GM23338 (cell line): ENCODE measurements around the gene VANGL1. TPM values are rescaled to one million over a fixed set of nuclear protein-coding genes. Genes with fewer than 3 reads are reported as not detected.

ENCODE experiments used
- ATAC-seq: fragments of 200-7000 bp; cut with Tn5 transposase; 3 replicates; pipeline ENCODE4 v1.9.1; 2020
- DNase-seq: peaks from one replicate; pipeline ENCODE4 v3.0.0-alpha.2; 2015; ENCODE audit warnings: low spot score
- H2AFZ ChIP-seq: fragments of 200-600 bp; sonication (generic); 2 replicates; pipeline ENCODE4 v1.8.0; 2016; ENCODE audit warnings: antibody characterized with exemption, mild to moderate bottlenecking, moderate library complexity
- H3F3A ChIP-seq: fragments of 200-600 bp; sonication (generic); replicated peaks from 2 replicates; pipeline ENCODE4 v1.8.0; 2017; ENCODE audit warnings: antibody characterized with exemption, mixed run types, low read depth
- H3K27ac ChIP-seq: fragments of 200-600 bp; sonication (generic); 2 replicates; pipeline ENCODE4 v1.6.1; 2016; ENCODE audit warnings: low read depth
- H3K27me3 ChIP-seq: fragments of 200-600 bp; sonication (generic); 2 replicates; pipeline ENCODE4 v1.8.0; 2016; ENCODE audit warnings: mild to moderate bottlenecking, mixed run types, moderate library complexity; ENCODE audit not compliant: insufficient read depth
- H3K36me3 ChIP-seq: fragments of 200-600 bp; sonication (generic); 2 replicates; pipeline ENCODE4 v1.8.0; 2016; ENCODE audit warnings: mild to moderate bottlenecking; ENCODE audit not compliant: insufficient read depth
- H3K4me1 ChIP-seq: fragments of 200-600 bp; sonication (generic); 2 replicates; pipeline ENCODE4 v1.8.0; 2016; ENCODE audit warnings: mild to moderate bottlenecking, moderate library complexity; ENCODE audit not compliant: insufficient read depth
- H3K4me2 ChIP-seq: fragments of 200-600 bp; sonication (generic); 2 replicates; pipeline ENCODE4 v1.7.1; 2017; ENCODE audit warnings: mixed run types
- H3K4me3 ChIP-seq: fragments of 200-600 bp; sonication (generic); 2 replicates; pipeline ENCODE4 v1.6.1; 2016; ENCODE audit warnings: mixed run types
- H3K79me2 ChIP-seq: fragments of 200-600 bp; sonication (generic); replicated peaks from 2 replicates; pipeline ENCODE4 v1.8.0; 2017; ENCODE audit warnings: mild to moderate bottlenecking; ENCODE audit not compliant: insufficient read depth
- H3K9me2 ChIP-seq: fragments of 200-600 bp; sonication (generic); 2 replicates; pipeline ENCODE4 v1.8.0; 2017; ENCODE audit not compliant: insufficient read depth
- H4K20me1 ChIP-seq: fragments of 200-600 bp; sonication (generic); replicated peaks from 2 replicates; pipeline ENCODE4 v1.8.0; 2017; ENCODE audit warnings: mild to moderate bottlenecking; ENCODE audit not compliant: insufficient read depth
- H3K27ac Mint-ChIP-seq: 2 replicates; pipeline ENCODE4 v1.8.0; 2020; ENCODE audit warnings: inconsistent platforms, mild to moderate bottlenecking, moderate library complexity, mixed read lengths
- H3K27me3 Mint-ChIP-seq: 3 replicates; pipeline ENCODE4 v1.8.0; 2022; ENCODE audit warnings: low read depth, mild to moderate bottlenecking, moderate library complexity, mixed read lengths, inconsistent platforms; ENCODE audit not compliant: insufficient read depth, poor library complexity
- H3K36me3 Mint-ChIP-seq: 3 replicates; pipeline ENCODE4 v1.8.0; 2021; ENCODE audit warnings: low read depth, mild to moderate bottlenecking, inconsistent platforms, moderate library complexity, mixed read lengths
- H3K4me1 Mint-ChIP-seq: 3 replicates; pipeline ENCODE4 v1.8.0; 2020; ENCODE audit warnings: mild to moderate bottlenecking, inconsistent platforms, mixed read lengths
- H3K4me3 Mint-ChIP-seq: 3 replicates; pipeline ENCODE4 v1.8.0; 2021; ENCODE audit warnings: moderate library complexity, mild to moderate bottlenecking, inconsistent platforms, mixed read lengths
- H3K9me3 Mint-ChIP-seq: 3 replicates; pipeline ENCODE4 v1.8.0; 2020; ENCODE audit warnings: moderate library complexity, mild to moderate bottlenecking, inconsistent platforms, mixed read lengths
- CREB1 ChIP-seq: fragments of 250-450 bp; sonication (Bioruptor Pico); IDR thresholded peaks from 2 replicates; pipeline ENCODE4 v1.5.0; 2020; ENCODE audit warnings: low read depth, mild to moderate bottlenecking, moderate library complexity
- EZH2 ChIP-seq: fragments of 200-600 bp; sonication (generic); IDR thresholded peaks from one replicate; pipeline ENCODE4 v1.8.0; 2017; ENCODE audit warnings: antibody characterized with exemption, mild to moderate bottlenecking, low read depth; ENCODE audit not compliant: unreplicated experiment
- EZH2phosphoT487 ChIP-seq: fragments of 200-600 bp; sonication (generic); IDR thresholded peaks from one replicate; pipeline ENCODE4 v1.8.1; 2018; ENCODE audit warnings: antibody characterized with exemption; ENCODE audit not compliant: unreplicated experiment
- JUNB ChIP-seq: IDR thresholded peaks from one replicate; pipeline ENCODE4 v1.6.1; 2016; ENCODE audit warnings: antibody characterized with exemption; ENCODE audit not compliant: unreplicated experiment
- NANOG ChIP-seq: IDR thresholded peaks from 2 replicates; pipeline ENCODE4 v1.6.1; 2016; ENCODE audit warnings: antibody characterized with exemption, borderline replicate concordance
- POLR2AphosphoS5 ChIP-seq: IDR thresholded peaks from 2 replicates; pipeline ENCODE4 v1.6.1; 2016; ENCODE audit warnings: antibody characterized with exemption, low read depth
- STAT1 ChIP-seq: IDR thresholded peaks from one replicate; pipeline ENCODE4 v1.6.1; 2016; ENCODE audit warnings: antibody characterized with exemption; ENCODE audit not compliant: unreplicated experiment
- ZNF114 ChIP-seq: fragments of 250-450 bp; sonication (Bioruptor Pico); IDR thresholded peaks from 2 replicates; pipeline ENCODE4 v1.5.0; 2020; ENCODE audit warnings: mild to moderate bottlenecking, moderate library complexity
- ZNF331 ChIP-seq: fragments of 250-450 bp; sonication (Bioruptor Pico); IDR thresholded peaks from 2 replicates; pipeline ENCODE4 v1.5.0; 2020; ENCODE audit warnings: low read depth, mild to moderate bottlenecking, moderate library complexity
- polyA plus RNA-seq: library from polyadenylated mRNA; unstranded; fragments of >200 nt; fragmentation: Nextera tagmentation; extraction: Ambion mirVana; gene quantifications from 2 replicates; pipeline ENCODE4 v1.2.1, GENCODE V29; 2016
- total RNA-seq: library from RNA; depleted of rRNA; stranded (reverse); fragments of >200 nt; shearing (Covaris generic); gene quantifications from 2 replicates; pipeline ENCODE4 v1.2.3, GENCODE V29; 2014
- TF ChIP-seq, protein P1 (sequence below): fragments of 250-450 bp; sonication (Bioruptor Pico); IDR thresholded peaks from 2 replicates; pipeline ENCODE4 v1.5.0; 2020; ENCODE audit warnings: mild to moderate bottlenecking, moderate library complexity
- TF ChIP-seq, protein P2 (sequence below), 2 experiments: fragments of 200-600 bp in 1 of 2; sonication (generic) in 1 of 2; conservative IDR thresholded peaks; 2 replicates each; pipeline versions ENCODE4 v1.5.1 to v1.6.1; 2016 to 2017; ENCODE audit warnings: antibody characterized with exemption in 2 of 2, low read depth in 2 of 2, mild to moderate bottlenecking in 2 of 2, moderate library complexity in 1 of 2
- TF ChIP-seq, protein P3 (sequence below): IDR thresholded peaks from one replicate; pipeline ENCODE4 v1.6.1; 2018; ENCODE audit warnings: antibody characterized with exemption; ENCODE audit not compliant: unreplicated experiment
- TF ChIP-seq, protein P4 (sequence below): IDR thresholded peaks from 2 replicates; pipeline ENCODE4 v1.6.1; 2016; ENCODE audit warnings: antibody characterized with exemption

VANGL1 gene
- total and polyA plus RNA-seq, 2 experiments from 2014 or later: 4.4 to 14.4 TPM

DNA sequence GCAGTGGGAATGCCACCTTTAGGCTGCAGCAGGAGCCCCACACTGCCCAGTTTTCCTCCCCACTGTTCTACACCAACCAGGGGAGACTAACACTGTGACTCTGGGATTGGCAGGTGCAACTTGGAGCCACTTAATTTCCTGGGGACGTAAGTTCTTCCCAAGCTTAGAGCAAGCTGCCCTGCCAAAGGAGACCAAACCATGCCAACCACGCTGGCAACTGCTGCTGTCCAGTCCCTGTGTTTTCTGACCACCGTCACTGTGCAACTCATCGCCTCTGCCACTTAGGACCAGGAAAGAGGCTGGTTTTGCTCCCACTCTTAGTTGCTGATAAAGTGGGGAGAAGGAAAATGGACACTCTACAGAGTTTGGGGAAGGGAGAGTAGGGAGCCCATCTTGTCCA lies 50.5 kb downstream of the VANGL1 start:
- Mint-ChIP-seq H3K27me3 (peaks cover 3% of the 10 kb centered on the region), H3K27ac (no peak overlapping the region), H3K4me3 (no peak overlapping the region), H3K9me3 (no peaks in the 10 kb centered on the region), H3K36me3 (peaks cover 13% of the 10 kb centered on the region), H3K4me1 (peaks cover 9% of the 10 kb centered on the region)
- Histone ChIP-seq H3K4me3 (no peak overlapping the region), H3F3A (no peaks in the 10 kb centered on the region), H3K4me1 (no peaks in the 10 kb centered on the region), H4K20me1 (no peaks in the 10 kb centered on the region), H3K4me2 (no peak overlapping the region), H3K9me2 (no peaks in the 10 kb centered on the region), H3K36me3 (peaks cover 3% of the 10 kb centered on the region; the same call in 1 of the 2 replicates), H3K79me2 (no peaks in the 10 kb centered on the region), H3K27ac (no peak overlapping the region), H3K27me3 (no peaks in the 10 kb centered on the region), H2AFZ (no peak overlapping the region)
- TF ChIP-seq, protein P1, sequence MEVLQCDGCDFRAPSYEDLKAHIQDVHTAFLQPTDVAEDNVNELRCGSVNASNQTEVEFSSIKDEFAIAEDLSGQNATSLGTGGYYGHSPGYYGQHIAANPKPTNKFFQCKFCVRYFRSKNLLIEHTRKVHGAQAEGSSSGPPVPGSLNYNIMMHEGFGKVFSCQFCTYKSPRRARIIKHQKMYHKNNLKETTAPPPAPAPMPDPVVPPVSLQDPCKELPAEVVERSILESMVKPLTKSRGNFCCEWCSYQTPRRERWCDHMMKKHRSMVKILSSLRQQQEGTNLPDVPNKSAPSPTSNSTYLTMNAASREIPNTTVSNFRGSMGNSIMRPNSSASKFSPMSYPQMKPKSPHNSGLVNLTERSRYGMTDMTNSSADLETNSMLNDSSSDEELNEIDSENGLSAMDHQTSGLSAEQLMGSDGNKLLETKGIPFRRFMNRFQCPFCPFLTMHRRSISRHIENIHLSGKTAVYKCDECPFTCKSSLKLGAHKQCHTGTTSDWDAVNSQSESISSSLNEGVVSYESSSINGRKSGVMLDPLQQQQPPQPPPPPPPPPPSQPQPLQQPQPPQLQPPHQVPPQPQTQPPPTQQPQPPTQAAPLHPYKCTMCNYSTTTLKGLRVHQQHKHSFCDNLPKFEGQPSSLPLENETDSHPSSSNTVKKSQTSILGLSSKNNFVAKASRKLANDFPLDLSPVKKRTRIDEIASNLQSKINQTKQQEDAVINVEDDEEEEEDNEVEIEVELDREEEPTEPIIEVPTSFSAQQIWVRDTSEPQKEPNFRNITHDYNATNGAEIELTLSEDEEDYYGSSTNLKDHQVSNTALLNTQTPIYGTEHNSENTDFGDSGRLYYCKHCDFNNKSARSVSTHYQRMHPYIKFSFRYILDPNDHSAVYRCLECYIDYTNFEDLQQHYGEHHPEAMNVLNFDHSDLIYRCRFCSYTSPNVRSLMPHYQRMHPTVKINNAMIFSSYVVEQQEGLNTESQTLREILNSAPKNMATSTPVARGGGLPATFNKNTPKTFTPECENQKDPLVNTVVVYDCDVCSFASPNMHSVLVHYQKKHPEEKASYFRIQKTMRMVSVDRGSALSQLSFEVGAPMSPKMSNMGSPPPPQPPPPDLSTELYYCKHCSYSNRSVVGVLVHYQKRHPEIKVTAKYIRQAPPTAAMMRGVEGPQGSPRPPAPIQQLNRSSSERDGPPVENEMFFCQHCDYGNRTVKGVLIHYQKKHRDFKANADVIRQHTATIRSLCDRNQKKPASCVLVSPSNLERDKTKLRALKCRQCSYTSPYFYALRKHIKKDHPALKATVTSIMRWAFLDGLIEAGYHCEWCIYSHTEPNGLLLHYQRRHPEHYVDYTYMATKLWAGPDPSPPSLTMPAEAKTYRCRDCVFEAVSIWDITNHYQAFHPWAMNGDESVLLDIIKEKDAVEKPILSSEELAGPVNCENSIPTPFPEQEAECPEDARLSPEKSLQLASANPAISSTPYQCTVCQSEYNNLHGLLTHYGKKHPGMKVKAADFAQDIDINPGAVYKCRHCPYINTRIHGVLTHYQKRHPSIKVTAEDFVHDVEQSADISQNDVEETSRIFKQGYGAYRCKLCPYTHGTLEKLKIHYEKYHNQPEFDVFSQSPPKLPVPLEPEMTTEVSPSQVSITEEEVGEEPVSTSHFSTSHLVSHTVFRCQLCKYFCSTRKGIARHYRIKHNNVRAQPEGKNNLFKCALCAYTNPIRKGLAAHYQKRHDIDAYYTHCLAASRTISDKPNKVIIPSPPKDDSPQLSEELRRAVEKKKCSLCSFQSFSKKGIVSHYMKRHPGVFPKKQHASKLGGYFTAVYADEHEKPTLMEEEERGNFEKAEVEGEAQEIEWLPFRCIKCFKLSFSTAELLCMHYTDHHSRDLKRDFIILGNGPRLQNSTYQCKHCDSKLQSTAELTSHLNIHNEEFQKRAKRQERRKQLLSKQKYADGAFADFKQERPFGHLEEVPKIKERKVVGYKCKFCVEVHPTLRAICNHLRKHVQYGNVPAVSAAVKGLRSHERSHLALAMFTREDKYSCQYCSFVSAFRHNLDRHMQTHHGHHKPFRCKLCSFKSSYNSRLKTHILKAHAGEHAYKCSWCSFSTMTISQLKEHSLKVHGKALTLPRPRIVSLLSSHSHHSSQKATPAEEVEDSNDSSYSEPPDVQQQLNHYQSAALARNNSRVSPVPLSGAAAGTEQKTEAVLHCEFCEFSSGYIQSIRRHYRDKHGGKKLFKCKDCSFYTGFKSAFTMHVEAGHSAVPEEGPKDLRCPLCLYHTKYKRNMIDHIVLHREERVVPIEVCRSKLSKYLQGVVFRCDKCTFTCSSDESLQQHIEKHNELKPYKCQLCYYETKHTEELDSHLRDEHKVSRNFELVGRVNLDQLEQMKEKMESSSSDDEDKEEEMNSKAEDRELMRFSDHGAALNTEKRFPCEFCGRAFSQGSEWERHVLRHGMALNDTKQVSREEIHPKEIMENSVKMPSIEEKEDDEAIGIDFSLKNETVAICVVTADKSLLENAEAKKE (CRISPR knock-in tag): no peak
- TF ChIP-seq, protein P2, sequence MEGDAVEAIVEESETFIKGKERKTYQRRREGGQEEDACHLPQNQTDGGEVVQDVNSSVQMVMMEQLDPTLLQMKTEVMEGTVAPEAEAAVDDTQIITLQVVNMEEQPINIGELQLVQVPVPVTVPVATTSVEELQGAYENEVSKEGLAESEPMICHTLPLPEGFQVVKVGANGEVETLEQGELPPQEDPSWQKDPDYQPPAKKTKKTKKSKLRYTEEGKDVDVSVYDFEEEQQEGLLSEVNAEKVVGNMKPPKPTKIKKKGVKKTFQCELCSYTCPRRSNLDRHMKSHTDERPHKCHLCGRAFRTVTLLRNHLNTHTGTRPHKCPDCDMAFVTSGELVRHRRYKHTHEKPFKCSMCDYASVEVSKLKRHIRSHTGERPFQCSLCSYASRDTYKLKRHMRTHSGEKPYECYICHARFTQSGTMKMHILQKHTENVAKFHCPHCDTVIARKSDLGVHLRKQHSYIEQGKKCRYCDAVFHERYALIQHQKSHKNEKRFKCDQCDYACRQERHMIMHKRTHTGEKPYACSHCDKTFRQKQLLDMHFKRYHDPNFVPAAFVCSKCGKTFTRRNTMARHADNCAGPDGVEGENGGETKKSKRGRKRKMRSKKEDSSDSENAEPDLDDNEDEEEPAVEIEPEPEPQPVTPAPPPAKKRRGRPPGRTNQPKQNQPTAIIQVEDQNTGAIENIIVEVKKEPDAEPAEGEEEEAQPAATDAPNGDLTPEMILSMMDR (conservative IDR thresholded peaks at IDR 0.05; ENCODE audit: low read depth in 2 of 2): no peak
- TF ChIP-seq ZNF331 (CRISPR knock-in tag) (no peak), EZH2 (no peak), CREB1 (CRISPR knock-in tag) (no peak), POLR2AphosphoS5 (no peak), EZH2phosphoT487 (no peak), JUNB (no peak), ZNF114 (no peak), NANOG (no peak), STAT1 (no peak)
- TF ChIP-seq, protein P3, sequence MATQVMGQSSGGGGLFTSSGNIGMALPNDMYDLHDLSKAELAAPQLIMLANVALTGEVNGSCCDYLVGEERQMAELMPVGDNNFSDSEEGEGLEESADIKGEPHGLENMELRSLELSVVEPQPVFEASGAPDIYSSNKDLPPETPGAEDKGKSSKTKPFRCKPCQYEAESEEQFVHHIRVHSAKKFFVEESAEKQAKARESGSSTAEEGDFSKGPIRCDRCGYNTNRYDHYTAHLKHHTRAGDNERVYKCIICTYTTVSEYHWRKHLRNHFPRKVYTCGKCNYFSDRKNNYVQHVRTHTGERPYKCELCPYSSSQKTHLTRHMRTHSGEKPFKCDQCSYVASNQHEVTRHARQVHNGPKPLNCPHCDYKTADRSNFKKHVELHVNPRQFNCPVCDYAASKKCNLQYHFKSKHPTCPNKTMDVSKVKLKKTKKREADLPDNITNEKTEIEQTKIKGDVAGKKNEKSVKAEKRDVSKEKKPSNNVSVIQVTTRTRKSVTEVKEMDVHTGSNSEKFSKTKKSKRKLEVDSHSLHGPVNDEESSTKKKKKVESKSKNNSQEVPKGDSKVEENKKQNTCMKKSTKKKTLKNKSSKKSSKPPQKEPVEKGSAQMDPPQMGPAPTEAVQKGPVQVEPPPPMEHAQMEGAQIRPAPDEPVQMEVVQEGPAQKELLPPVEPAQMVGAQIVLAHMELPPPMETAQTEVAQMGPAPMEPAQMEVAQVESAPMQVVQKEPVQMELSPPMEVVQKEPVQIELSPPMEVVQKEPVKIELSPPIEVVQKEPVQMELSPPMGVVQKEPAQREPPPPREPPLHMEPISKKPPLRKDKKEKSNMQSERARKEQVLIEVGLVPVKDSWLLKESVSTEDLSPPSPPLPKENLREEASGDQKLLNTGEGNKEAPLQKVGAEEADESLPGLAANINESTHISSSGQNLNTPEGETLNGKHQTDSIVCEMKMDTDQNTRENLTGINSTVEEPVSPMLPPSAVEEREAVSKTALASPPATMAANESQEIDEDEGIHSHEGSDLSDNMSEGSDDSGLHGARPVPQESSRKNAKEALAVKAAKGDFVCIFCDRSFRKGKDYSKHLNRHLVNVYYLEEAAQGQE: no peak
- TF ChIP-seq, protein P4, sequence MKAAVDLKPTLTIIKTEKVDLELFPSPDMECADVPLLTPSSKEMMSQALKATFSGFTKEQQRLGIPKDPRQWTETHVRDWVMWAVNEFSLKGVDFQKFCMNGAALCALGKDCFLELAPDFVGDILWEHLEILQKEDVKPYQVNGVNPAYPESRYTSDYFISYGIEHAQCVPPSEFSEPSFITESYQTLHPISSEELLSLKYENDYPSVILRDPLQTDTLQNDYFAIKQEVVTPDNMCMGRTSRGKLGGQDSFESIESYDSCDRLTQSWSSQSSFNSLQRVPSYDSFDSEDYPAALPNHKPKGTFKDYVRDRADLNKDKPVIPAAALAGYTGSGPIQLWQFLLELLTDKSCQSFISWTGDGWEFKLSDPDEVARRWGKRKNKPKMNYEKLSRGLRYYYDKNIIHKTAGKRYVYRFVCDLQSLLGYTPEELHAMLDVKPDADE: no peak
- no peak for ATAC-seq
- DNase-seq: no peak
